Measurements from ENCODE around the gene PEX14. TPM values are rescaled to one million over a fixed set of nuclear protein-coding genes. Genes with fewer than 3 reads are reported as not detected.
"Not testable (repeated sequence)": the region's sequence is repeated elsewhere in the genome, so short reads cannot be mapped to it uniquely, and the experiment has no call there.

The PEX14 gene
- polyA plus RNA-seq, 3 donors: 2.2 to 8.8 (median 2.7) TPM

- H3K4me3 ChIP-seq (replicated peaks in 1 of 3; ENCODE audit: low read depth in 2 of 3, low read length in 3 of 3): peak overlapping the region in 1 of 3 experiments; percentile 85
- peaks cover 40 to 52% of the 10 kb centered on the region in 2 donors for H3K4me1 ChIP-seq (ENCODE audit: control insufficient read depth in 1 of 2, insufficient read depth in 2 of 2, low read length in 2 of 2)
- H3K27ac Mint-ChIP-seq: peak overlapping the region in 1 of 7 donors; percentile 24
- no peak overlapping the region for H3K27ac ChIP-seq (ENCODE audit: low read depth in 1 of 2, low read length in 2 of 2)
- H3K9ac ChIP-seq (ENCODE audit: insufficient read depth, low read length, poor library complexity, severe bottlenecking): no peak overlapping the region
- H3K36me3 Mint-ChIP-seq: peaks cover 10 to 11% of the 10 kb centered on the region in 2 donors
- no peaks in the 10 kb centered on the region for H3K9me3 Mint-ChIP-seq
- peaks cover 44% of the 10 kb centered on the region for H3K4me1 Mint-ChIP-seq
- peak overlapping the region; percentile 87 for H3K4me2 ChIP-seq (replicated peaks; ENCODE audit: extremely low read depth, low read length, poor library complexity, severe bottlenecking)
- DNase-seq: no peak
- peak overlapping the region; percentile 97 for H2AFZ ChIP-seq (ENCODE audit: insufficient read depth, low read depth, low read length, poor library complexity, severe bottlenecking)
- H3K36me3 ChIP-seq (replicated peaks in 1 of 2; ENCODE audit: control insufficient read depth in 1 of 2, insufficient read depth in 2 of 2, low read length in 2 of 2): peaks cover 8 to 11% of the 10 kb centered on the region in 2 donors
- no peaks in the 10 kb centered on the region for H3K27me3 Mint-ChIP-seq (ENCODE audit: low read depth in 3 of 3)
- H3K4me3 Mint-ChIP-seq: no peak overlapping the region
- no peak for TF ChIP-seq CTCF (IDR thresholded peaks at IDR 0.05)
- 90% methylated on average over 14 of the region's 23 CpGs for WGBS (ENCODE audit: insufficient coverage)
- peaks cover 48% of the 10 kb centered on the region for H3K79me2 ChIP-seq (ENCODE audit: insufficient read depth, low read length)
- H3K27me3 ChIP-seq (ENCODE audit: control insufficient read depth in 2 of 2, insufficient read depth in 2 of 2, low read length in 2 of 2): no peaks in the 10 kb centered on the region
- intact Hi-C loops (cut with micrococcal nuclease): loop anchor here (2.0 to 10.0 kb wide), 4 partner anchors 41 to 88 kb away; partner anchors contain the start of gene CENPS (in 2 of the 2)
- H3K9me3 ChIP-seq (replicated peaks in 1 of 2; ENCODE audit: control insufficient read depth in 1 of 2, insufficient read depth in 1 of 2, low read length in 2 of 2): no peaks in the 10 kb centered on the region
- peaks cover 5% of the 10 kb centered on the region for H4K20me1 ChIP-seq (ENCODE audit: insufficient read depth, low read length)
These were observed 1.5 kb upstream of the PEX14 start for GRCh38 chr1:10473145-10473765.

GRCh38 chr1:10474309-10474612 lies 489 bp upstream of the PEX14 start:
- peaks cover 47% of the 10 kb centered on the region for H3K4me1 Mint-ChIP-seq

More at GRCh38 chr1:10474309-10474612, 489 bp upstream of the PEX14 start:
- H4K20me1 ChIP-seq (ENCODE audit: insufficient read depth, low read length); H3K27me3 Mint-ChIP-seq (ENCODE audit: low read depth in 3 of 3); H3K36me3 Mint-ChIP-seq; H3K9me3 Mint-ChIP-seq; DNase-seq; H3K9me3 ChIP-seq (replicated peaks in 1 of 2; ENCODE audit: control insufficient read depth in 1 of 2, insufficient read depth in 1 of 2, low read length in 2 of 2); H3K27me3 ChIP-seq (ENCODE audit: control insufficient read depth in 2 of 2, insufficient read depth in 2 of 2, low read length in 2 of 2); H3K9ac ChIP-seq (ENCODE audit: insufficient read depth, low read length, poor library complexity, severe bottlenecking): not testable (repeated sequence)
- Mint-ChIP-seq H3K27ac (peak overlapping the region in 5 of 7 donors; percentile 24 to 87 (median 64)), H3K4me3 (peak overlapping the region; percentile 90 to 94)
- H3K36me3 ChIP-seq (replicated peaks in 1 of 2; ENCODE audit: control insufficient read depth in 1 of 2, insufficient read depth in 2 of 2, low read length in 2 of 2): peaks cover under 1 to 10% of the 10 kb centered on the region in 2 donors
- H3K4me1 ChIP-seq (ENCODE audit: control insufficient read depth in 1 of 2, insufficient read depth in 2 of 2, low read length in 2 of 2): peaks cover 40 to 52% of the 10 kb centered on the region in 2 donors
- H3K4me3 ChIP-seq (replicated peaks in 1 of 3; ENCODE audit: low read depth in 2 of 3, low read length in 3 of 3): peak overlapping the region; percentile 83 to 93 (median 88)
- intact Hi-C loops (cut with micrococcal nuclease): loop anchor here (5.0 to 10.0 kb wide), 3 partner anchors 42 to 89 kb away; partner anchors contain the start of gene CENPS (in 1 of the 2)
- H3K27ac ChIP-seq (ENCODE audit: low read depth in 1 of 2, low read length in 2 of 2): peak overlapping the region in 1 of 2 donors; percentile 72
- WGBS (ENCODE audit: insufficient coverage): 90% methylated on average over 9 of the region's 10 CpGs
- peaks cover 58% of the 10 kb centered on the region for H3K79me2 ChIP-seq (ENCODE audit: insufficient read depth, low read length)
- H2AFZ ChIP-seq (ENCODE audit: insufficient read depth, low read depth, low read length, poor library complexity, severe bottlenecking): peak overlapping the region; percentile 85
- peak overlapping the region; percentile 97 for H3K4me2 ChIP-seq (replicated peaks; ENCODE audit: extremely low read depth, low read length, poor library complexity, severe bottlenecking)

Data from CD14-positive monocyte (primary cell).